Activated naive CD4-positive, alpha-beta T cell treated with anti-CD3 and anti-CD28 coated beads for 36 hours (primary cell): ENCODE results near the gene OR2J3. TPM values are rescaled to one million over a fixed set of nuclear protein-coding genes. Genes with fewer than 3 reads are reported as not detected.

ENCODE experiments used
- total RNA-seq, 2 experiments: library from RNA; stranded (reverse); gene quantifications; one replicate each; pipeline ENCODE4 v1.2.3, GENCODE V29; 2021

The OR2J3 gene
- total RNA-seq, 2 experiments from 2014 or later: not detected

Other genes starting within 250 kb of the OR2J3 start
- gene TRIM27, start 184.1 kb upstream of the OR2J3 start, total RNA-seq: 10 to 100 TPM; 35.8 to 41.4 TPM
- under 1 TPM; 0.57 to 0.69 TPM for gene ZNF311, start 102.7 kb upstream of the OR2J3 start, total RNA-seq
- not detected for gene OR2W1, start 62.9 kb upstream of the OR2J3 start, total RNA-seq
- not detected for gene OR2B3, start 20.7 kb upstream of the OR2J3 start, total RNA-seq
- gene OR2J1, start 8.6 kb upstream of the OR2J3 start, total RNA-seq: not detected
- gene OR2J2, start 62.8 kb downstream of the OR2J3 start, total RNA-seq: not detected
- not detected for gene OR14J1, start 193.6 kb downstream of the OR2J3 start, total RNA-seq